Gastroesophageal sphincter (tissue), 4 donors: ENCODE results near the gene MN1. TPM values are rescaled to one million over a fixed set of nuclear protein-coding genes. Genes with fewer than 3 reads are reported as not detected.

ENCODE experiments used
- ATAC-seq: fragments of 150-250 bp; one replicate; pipeline ENCODE4 v1.9.1; 2016; ENCODE audit warnings: mild to moderate bottlenecking, moderate library complexity
- H3K27ac ChIP-seq, 4 donors: fragments of 200-600 bp; sonication (generic) in 3 of 4; 1 replicate in 3 of 4; 2 replicates in 1 of 4; pipeline ENCODE4 v1.5.1; 2016 to 2019
- H3K27me3 ChIP-seq: fragments of 200-600 bp; sonication (generic); one replicate; pipeline ENCODE4 v1.5.1; 2019
- H3K36me3 ChIP-seq, 2 donors: fragments of 200-600 bp; sonication (generic); one replicate each; pipeline ENCODE4 v1.5.1; 2019; ENCODE audit warnings: control low read depth in 1 of 2
- H3K4me1 ChIP-seq, 3 donors: fragments of 200-600 bp; sonication (generic); 1 replicate in 2 of 3; 2 replicates in 1 of 3; pipeline ENCODE4 v1.5.1; 2016 to 2019; ENCODE audit warnings: control low read depth in 2 of 3
- H3K4me3 ChIP-seq, 2 donors: fragments of 200-600 bp; sonication (generic); one replicate each; pipeline ENCODE4 v1.5.1; 2019; ENCODE audit warnings: mild to moderate bottlenecking in 1 of 2, moderate library complexity in 1 of 2
- H3K9me3 ChIP-seq, 3 donors: fragments of 200-600 bp; sonication (generic); one replicate each; pipeline ENCODE4 v1.5.1; 2017 to 2019; ENCODE audit warnings: control low read depth in 2 of 3
- CTCF ChIP-seq, 4 experiments: fragments of 200-600 bp in 2 of 4; fragments of 450-650 bp in 2 of 4; sonication (generic) in 1 of 4; IDR thresholded peaks; one replicate each; pipeline ENCODE4 v1.5.1; 2017 to 2019; ENCODE audit warnings: antibody characterized with exemption in 4 of 4, mild to moderate bottlenecking in 2 of 4, moderate library complexity in 2 of 4
- EP300 ChIP-seq: sonication (generic); formaldehyde crosslinking; IDR thresholded peaks from one replicate; pipeline ENCODE4 v1.6.1; 2017; ENCODE audit warnings: antibody characterized with exemption, mild to moderate bottlenecking
- POLR2A ChIP-seq, 2 donors: fragments of 450-650 bp; IDR thresholded peaks; one replicate each; pipeline ENCODE4 v1.6.1; 2017; ENCODE audit warnings: antibody characterized with exemption in 2 of 2, mild to moderate bottlenecking in 2 of 2, moderate library complexity in 1 of 2
- POLR2AphosphoS5 ChIP-seq: sonication (generic); formaldehyde crosslinking; IDR thresholded peaks from one replicate; pipeline ENCODE4 v1.6.1; 2017; ENCODE audit warnings: antibody characterized with exemption
- WGBS, 2 donors: methylation state at CpG; one replicate each; pipeline ENCODE4 v1.1.5; 2018; ENCODE audit warnings: low coverage in 1 of 2; 5-methylcytosine and 5-hydroxymethylcytosine counted together
- total RNA-seq, 4 donors: library from RNA; depleted of rRNA; stranded (reverse); fragments of >200 nt; gene quantifications; one replicate each; pipeline ENCODE4 v1.1.0, GENCODE V29; 2016

MN1 gene
- total RNA-seq, 4 donors from 2014 or later = 13.4 to 52.8 (median 28.5) TPM

DNA sequence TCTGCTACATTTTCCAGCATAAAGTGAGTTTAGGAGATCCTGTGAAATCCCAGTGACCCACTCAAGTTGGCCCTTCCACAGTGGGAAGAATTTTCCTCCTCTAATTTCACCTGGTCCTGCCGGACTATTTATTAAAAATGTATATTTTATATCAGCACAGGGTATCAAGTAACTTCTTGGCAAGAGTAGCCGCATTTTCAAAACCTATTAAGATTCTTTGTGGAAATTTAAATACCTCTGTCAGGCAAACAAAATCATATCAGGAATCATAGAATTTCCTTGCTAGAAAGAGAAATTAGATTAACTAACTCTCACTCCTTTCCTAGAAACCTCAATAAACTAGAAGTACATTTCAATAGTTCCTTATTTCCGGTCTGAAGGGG is 9.7 kb downstream of the MN1 start:
- Histone ChIP-seq H3K27me3 (no peaks in the 10 kb centered on the region), H3K4me3 (peak overlapping the region in 1 of 2 donors; percentile 26), H3K4me1 (peaks cover 0 to 92% (median 0%) of the 10 kb centered on the region in 3 donors), H3K27ac (peak overlapping the region; percentile 54 to 97 (median 90)), H3K9me3 (no peaks in the 10 kb centered on the region), H3K36me3 (no peaks in the 10 kb centered on the region)
- no peak for ATAC-seq
- WGBS, 2 donors = 14 to 44% methylated on average over 1 to 3 of the region's 3 CpGs
- no peak for TF ChIP-seq POLR2AphosphoS5
- TF ChIP-seq CTCF (IDR thresholded peaks at IDR 0.05) = no peak
- no peak for TF ChIP-seq POLR2A (IDR thresholded peaks at IDR 0.05)
- TF ChIP-seq EP300 = no peak

- H3K36me3 ChIP-seq = no peaks in the 10 kb centered on the region
- no peak for ATAC-seq
- peak overlapping the region; percentile 54 to 97 (median 90) for H3K27ac ChIP-seq
- peaks cover 0 to 92% (median 0%) of the 10 kb centered on the region in 3 donors for H3K4me1 ChIP-seq
- H3K27me3 ChIP-seq = no peaks in the 10 kb centered on the region
- WGBS, 2 donors = 39 to 47% methylated on average over 8 to 15 of the region's 17 CpGs
- peak overlapping the region in 1 of 2 donors; percentile 26 for H3K4me3 ChIP-seq
- TF ChIP-seq CTCF (IDR thresholded peaks at IDR 0.05) (no peak), POLR2AphosphoS5 (no peak), POLR2A (IDR thresholded peaks at IDR 0.05) (no peak), EP300 (no peak)
- H3K9me3 ChIP-seq = no peaks in the 10 kb centered on the region
Measured at GRCh38 chr22:27791159-27791858, 10.2 kb downstream of the MN1 start.

DNA sequence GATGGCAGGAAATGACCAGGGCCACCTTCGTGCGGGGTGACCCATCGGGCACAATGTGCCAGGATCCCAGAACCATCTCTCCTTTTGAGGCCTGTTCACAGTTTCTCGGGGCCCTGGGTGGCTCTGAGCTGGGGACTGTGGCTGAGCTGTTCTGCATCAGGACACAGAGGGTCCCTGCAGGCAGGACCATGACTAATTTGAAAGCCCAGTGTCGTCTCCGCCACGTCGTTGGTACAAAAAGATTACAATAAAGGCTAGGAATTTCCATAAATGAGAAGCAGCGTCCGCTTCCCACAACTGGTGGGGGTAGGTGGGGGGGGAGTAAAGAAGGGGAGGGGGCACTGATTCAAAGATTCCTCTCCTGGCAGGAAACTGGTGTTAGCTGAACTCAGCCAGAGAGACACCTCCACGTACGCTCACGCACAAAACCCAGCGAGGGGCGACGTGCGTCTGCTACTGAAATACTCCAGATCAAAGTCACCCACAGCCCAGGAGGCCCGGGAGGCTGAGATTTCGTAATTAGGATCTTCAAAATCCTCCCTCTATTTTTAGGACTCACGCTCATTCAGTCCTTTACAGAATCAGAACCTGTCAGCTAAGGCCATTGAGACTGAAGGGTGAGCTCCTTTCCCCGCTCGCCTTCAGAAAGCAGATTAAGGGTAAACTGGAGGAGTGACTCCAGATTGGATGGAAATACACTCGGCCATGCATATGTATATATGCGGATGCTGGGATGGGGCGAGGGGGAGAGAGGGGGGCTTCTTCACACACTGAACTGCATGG is 11.0 kb downstream of the MN1 start:
- Histone ChIP-seq H3K4me3 (peak overlapping the region in 1 of 2 donors; percentile 26), H3K27ac (peak overlapping the region; percentile 54 to 97 (median 90)), H3K4me1 (peaks cover 0 to 92% (median 0%) of the 10 kb centered on the region in 3 donors)

DNA sequence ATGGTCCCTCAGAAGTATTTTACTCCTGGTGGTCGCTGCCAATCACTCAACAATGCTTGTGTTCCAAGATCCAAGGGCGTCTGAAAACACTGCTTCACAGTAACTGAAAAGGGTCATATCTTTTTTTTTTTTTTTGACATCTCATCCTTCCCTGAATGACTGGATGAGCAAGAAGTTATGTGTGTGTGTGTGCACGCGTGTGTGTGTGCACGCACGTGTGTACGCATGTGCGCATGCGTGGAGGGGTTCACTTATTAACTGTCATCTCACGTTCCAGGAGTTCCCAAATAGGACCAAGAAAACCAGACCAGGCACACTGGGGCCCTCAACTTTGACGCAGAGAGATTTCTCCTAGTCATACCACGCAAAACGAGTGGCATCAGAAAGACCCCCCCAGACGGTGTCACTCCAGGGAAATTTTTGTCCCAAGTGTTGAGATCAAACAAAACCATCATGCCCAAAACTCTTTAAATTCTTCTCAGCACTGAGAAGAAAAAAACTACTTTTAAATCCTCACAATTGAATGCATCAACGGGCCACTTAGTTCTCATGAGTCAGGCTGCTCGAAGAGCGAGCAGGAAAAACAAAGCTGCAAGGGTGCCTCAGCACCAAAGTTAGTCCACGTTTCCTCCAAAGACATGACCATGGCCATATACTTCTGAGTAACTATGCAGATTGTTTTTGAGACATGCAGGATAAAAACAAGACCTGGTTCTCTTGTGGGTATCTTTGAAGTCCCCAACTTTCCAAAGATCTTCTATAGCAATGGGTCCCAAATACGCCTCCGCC is 12.9 kb downstream of the MN1 start:
- Histone ChIP-seq H3K27ac (peak overlapping the region in 3 of 4 donors; percentile 88 to 97 (median 91)), H3K9me3 (no peaks in the 10 kb centered on the region), H3K4me1 (peaks cover 0 to 92% (median 0%) of the 10 kb centered on the region in 3 donors), H3K27me3 (no peaks in the 10 kb centered on the region), H3K36me3 (no peaks in the 10 kb centered on the region), H3K4me3 (no peak overlapping the region)
- no peak for ATAC-seq
- WGBS, 2 donors = 71 to 73% methylated on average over 8 to 18 of the region's 20 CpGs
- no peak for TF ChIP-seq EP300
- no peak for TF ChIP-seq POLR2AphosphoS5

More for the DNA sequence above, 11.0 kb downstream of the MN1 start:
- TF ChIP-seq POLR2AphosphoS5 = peak; percentile 81
- no peak for TF ChIP-seq POLR2A (IDR thresholded peaks at IDR 0.05)
- ATAC-seq = peak; percentile 70
- H3K9me3 ChIP-seq = no peaks in the 10 kb centered on the region
- WGBS, 2 donors = 36 to 80% methylated on average over 11 of the region's 25 CpGs
- no peaks in the 10 kb centered on the region for H3K36me3 ChIP-seq
- no peaks in the 10 kb centered on the region for H3K27me3 ChIP-seq

DNA sequence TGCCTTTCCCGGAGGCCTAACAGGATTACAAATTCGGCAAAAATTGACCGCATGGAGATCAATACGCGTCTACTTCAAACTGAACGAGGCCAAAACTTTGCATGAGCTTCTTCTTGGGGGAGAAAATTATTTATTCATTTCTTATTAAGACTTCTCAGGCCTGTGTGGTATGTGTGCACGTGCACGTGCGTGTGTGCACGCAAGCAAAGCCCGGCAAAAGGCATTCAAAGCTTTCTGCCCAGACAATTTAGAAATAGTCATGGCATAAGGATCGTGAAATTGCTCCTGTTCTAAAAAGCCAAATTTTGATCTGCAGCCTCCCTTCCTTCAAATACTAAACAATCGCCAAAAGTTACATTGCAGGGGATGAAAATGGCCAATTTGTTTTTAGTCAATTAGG is 14.6 kb downstream of the MN1 start:
- no peak for ATAC-seq
- Histone ChIP-seq H3K36me3 (no peaks in the 10 kb centered on the region), H3K4me1 (peaks cover 0 to 94% (median 0%) of the 10 kb centered on the region in 3 donors), H3K9me3 (no peaks in the 10 kb centered on the region), H3K27ac (peak overlapping the region; percentile 62 to 97 (median 90)), H3K27me3 (no peaks in the 10 kb centered on the region), H3K4me3 (no peak overlapping the region)
- 54 to 84% methylated on average over 13 of the region's 13 CpGs for WGBS, 2 donors
- TF ChIP-seq POLR2AphosphoS5 = no peak
- TF ChIP-seq POLR2A (IDR thresholded peaks at IDR 0.05) = no peak
- no peak for TF ChIP-seq CTCF (IDR thresholded peaks at IDR 0.05)
- no peak for TF ChIP-seq EP300
